HepG2 (cell line): ENCODE data around the gene DHX32.

Experiments used
- HDAC1 ChIP-seq: sonication (generic); formaldehyde crosslinking; IDR thresholded peaks from 2 replicates; pipeline ENCODE4 v1.5.1; 2020; ENCODE audit warnings: mild to moderate bottlenecking, missing genetic modification reagents
- KDM4B ChIP-seq: sonication (generic); formaldehyde crosslinking; IDR thresholded peaks from 2 replicates; pipeline ENCODE4 v1.4.0; 2020; ENCODE audit warnings: missing genetic modification reagents
- SP4 ChIP-seq: sonication (generic); formaldehyde crosslinking; IDR thresholded peaks from 2 replicates; pipeline ENCODE4 v1.8.1; 2023; ENCODE audit warnings: mild to moderate bottlenecking, missing genetic modification reagents
- SUZ12 ChIP-seq: fragments of 150-350 bp; IDR thresholded peaks from 2 replicates; pipeline ENCODE4 v1.6.1; 2014; ENCODE audit warnings: low read depth, low read length
- TAF1 ChIP-seq: sonication (generic); formaldehyde crosslinking; IDR thresholded peaks from 2 replicates; pipeline ENCODE4 v1.4.0; 2020; ENCODE audit warnings: missing genetic modification reagents
- TF ChIP-seq, protein P1 (sequence below): sonication (generic); formaldehyde crosslinking; IDR thresholded peaks from 2 replicates; pipeline ENCODE4 v1.4.0; 2020; ENCODE audit warnings: missing genetic modification reagents

DNA sequence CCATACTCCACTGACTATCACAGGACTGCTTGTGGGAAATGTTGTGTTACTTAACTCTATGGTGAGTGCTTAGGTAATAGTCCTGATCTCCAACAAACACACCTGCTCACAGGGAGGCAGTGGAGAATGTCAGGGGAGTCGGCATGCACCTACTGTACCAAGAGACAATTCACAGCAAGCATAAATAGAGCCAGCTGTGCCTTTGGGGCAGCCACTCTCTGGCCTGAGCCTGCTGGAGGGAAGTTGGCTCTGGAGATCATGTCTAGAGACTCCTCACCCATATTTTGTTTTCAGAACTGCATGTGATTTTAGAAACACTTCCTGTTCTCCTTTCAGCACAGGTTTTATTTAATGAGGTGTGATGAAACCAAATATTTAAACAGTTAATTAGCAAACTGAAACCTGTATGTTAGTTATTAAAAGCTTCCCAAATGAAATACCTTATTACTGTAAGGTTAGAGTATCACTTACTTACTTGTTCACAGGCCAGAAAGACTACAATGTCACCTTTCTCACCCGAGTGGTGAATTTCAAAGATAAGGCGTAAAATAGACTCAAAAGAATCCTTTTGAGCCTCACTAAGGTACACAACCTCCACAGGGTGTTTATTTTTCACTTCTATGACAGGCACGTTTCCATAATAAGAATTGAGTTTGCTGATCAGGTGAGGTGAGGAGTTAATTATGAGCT is 21.8 kb downstream of the DHX32 start:
- TF ChIP-seq SUZ12 (no peak), HDAC1 (no peak), KDM4B (CRISPR knock-in tag) (no peak), SP4 (no peak), TAF1 (CRISPR knock-in tag) (no peak)
- TF ChIP-seq, protein P1, sequence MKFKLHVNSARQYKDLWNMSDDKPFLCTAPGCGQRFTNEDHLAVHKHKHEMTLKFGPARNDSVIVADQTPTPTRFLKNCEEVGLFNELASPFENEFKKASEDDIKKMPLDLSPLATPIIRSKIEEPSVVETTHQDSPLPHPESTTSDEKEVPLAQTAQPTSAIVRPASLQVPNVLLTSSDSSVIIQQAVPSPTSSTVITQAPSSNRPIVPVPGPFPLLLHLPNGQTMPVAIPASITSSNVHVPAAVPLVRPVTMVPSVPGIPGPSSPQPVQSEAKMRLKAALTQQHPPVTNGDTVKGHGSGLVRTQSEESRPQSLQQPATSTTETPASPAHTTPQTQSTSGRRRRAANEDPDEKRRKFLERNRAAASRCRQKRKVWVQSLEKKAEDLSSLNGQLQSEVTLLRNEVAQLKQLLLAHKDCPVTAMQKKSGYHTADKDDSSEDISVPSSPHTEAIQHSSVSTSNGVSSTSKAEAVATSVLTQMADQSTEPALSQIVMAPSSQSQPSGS (CRISPR knock-in tag), result no peak
